Measurements from ENCODE around the gene CLEC3B.

DNA sequence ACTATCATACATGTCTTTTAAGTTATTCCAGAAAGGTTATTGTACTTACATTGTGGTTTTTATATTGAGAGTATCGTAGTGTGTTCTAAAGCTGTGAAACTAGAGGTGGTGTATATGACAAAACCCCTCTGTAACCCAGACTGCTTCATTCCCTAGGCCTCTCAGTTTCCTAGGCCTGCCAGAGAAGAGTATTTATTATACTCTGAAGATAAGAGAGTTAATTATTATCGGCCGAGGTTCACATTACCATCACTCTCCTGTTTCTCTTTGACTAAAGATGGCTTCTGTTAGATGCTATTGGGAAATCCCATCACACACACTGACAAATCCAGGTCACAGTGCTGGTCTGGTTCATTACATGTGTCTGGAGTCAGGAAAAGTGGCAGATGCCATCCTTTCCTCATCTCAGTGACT lies 29.5 kb upstream of the CLEC3B start:
- TF ChIP-seq, protein P1, sequence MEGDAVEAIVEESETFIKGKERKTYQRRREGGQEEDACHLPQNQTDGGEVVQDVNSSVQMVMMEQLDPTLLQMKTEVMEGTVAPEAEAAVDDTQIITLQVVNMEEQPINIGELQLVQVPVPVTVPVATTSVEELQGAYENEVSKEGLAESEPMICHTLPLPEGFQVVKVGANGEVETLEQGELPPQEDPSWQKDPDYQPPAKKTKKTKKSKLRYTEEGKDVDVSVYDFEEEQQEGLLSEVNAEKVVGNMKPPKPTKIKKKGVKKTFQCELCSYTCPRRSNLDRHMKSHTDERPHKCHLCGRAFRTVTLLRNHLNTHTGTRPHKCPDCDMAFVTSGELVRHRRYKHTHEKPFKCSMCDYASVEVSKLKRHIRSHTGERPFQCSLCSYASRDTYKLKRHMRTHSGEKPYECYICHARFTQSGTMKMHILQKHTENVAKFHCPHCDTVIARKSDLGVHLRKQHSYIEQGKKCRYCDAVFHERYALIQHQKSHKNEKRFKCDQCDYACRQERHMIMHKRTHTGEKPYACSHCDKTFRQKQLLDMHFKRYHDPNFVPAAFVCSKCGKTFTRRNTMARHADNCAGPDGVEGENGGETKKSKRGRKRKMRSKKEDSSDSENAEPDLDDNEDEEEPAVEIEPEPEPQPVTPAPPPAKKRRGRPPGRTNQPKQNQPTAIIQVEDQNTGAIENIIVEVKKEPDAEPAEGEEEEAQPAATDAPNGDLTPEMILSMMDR (IDR thresholded peaks at IDR 0.05): no peak
- no peak for TF ChIP-seq POLR2A (IDR thresholded peaks at IDR 0.05)
